ENCODE results near the gene SERPINA5. TPM values are rescaled to one million over a fixed set of nuclear protein-coding genes. Genes with fewer than 3 reads are reported as not detected.

Gene SERPINA5
- total and polyA plus RNA-seq, 2 of the 13 experiments (the other 11 are each of a cell fraction or from before 2014, with no cell fraction given): 449 to 498 TPM

DNA sequence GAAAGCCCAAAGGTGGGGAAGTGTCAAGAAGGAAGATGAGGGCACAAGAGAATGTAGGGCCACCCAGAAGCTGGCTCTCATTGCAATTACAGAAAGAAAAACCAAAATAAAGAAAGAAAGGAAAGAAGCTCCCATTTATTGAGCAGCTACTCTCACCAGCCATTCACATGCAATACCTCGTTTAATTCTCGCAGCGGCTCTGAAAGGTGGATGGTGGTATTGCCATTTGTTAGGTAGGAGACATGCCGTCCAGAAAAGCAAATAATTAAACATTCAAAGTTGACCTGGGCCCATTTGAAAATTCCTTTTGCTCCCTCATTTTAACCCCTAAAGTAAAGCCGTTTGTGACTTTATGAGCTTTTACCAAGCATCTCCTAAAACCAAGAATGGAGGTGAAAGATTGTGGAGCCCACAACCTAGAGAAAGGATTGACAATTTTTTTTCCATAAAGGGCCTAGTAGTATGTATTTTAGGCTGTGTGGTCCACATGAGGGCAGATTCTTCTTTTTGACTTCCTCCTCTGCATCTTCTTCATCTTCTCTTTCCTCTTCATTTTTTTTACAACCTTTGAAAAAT is 36.2 kb downstream of the SERPINA5 start (continued):
- TF ChIP-seq, protein P1, sequence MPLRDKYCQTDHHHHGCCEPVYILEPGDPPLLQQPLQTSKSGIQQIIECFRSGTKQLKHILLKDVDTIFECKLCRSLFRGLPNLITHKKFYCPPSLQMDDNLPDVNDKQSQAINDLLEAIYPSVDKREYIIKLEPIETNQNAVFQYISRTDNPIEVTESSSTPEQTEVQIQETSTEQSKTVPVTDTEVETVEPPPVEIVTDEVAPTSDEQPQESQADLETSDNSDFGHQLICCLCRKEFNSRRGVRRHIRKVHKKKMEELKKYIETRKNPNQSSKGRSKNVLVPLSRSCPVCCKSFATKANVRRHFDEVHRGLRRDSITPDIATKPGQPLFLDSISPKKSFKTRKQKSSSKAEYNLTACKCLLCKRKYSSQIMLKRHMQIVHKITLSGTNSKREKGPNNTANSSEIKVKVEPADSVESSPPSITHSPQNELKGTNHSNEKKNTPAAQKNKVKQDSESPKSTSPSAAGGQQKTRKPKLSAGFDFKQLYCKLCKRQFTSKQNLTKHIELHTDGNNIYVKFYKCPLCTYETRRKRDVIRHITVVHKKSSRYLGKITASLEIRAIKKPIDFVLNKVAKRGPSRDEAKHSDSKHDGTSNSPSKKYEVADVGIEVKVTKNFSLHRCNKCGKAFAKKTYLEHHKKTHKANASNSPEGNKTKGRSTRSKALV (CRISPR knock-in tag; IDR thresholded peaks at IDR 0.05): no peak

DNA sequence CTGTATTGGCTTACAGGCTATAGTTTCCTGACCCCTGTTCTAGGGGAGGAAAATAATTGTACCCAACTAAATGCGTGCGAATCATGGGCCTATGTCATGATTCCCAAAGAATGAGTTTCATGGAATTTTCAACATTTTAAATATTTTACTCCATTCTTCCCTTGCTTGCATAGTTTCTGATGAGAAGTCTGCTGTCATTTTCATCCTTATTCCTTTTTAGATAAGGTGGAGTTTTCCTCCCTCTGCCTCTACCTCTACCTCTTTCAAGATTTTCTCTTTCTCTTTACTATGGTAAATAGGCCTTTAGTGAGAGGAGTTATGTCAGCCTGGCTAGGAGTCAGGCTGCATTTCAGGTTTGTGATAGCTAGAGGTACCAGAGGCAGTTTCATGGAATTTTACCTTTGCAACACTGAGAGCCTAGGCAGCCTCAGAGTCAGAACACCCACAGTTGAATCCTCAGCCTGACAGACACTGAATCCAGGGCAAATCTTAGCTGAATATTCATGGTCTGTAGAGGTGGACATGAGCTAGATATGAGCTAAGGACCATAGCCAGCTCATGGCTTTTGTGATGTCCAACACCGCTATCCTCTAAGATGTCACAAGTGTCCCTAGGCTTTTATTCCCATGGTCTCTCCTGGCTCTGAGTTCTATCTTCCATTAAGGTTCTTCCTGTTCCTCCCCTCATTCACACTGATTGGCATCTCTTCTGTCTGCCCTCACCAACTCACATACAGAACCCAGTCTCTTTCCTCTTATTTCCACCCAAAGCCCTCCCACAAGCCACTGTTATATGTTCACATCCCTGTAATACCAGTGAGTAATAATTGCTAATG is 37.0 kb downstream of the SERPINA5 start:
- FAIRE-seq: no peak
- WGBS (ENCODE audit: low lambda C conversion rate): 98% methylated on average over 3 of the region's 3 CpGs
- H3K27ac ChIP-seq (ENCODE audit: extremely low read length, insufficient read depth, low read length): no peak overlapping the region
- intact Hi-C loops (cut with micrococcal nuclease; ENCODE audit: unreplicated experiment): loop anchor here (5.0 kb wide), 2 partner anchors 36 to 64 kb away; partner anchors contain the start of gene SERPINA5
- no peak overlapping the region for H3K9ac ChIP-seq (ENCODE audit: insufficient read depth, low read depth, low read length)
- H3K4me2 ChIP-seq (ENCODE audit: low read depth, low read length): peak overlapping the region; percentile 97
- peaks cover 17% of the 10 kb centered on the region for H3K9me3 ChIP-seq (ENCODE audit: low read length)
- ChIA-PET CTCF (ENCODE audit: low intra/inter-chr PET ratio, low total read pairs) (no interaction called here), POLR2A (interaction anchor here (0.9 to 19.0 kb wide), 8 partner anchors 19 to 96 kb away, joined by 3 to 638 read pairs (median 4); partner anchors contain the start of genes SERPINA4 and SERPINA5)
- H3K4me1 ChIP-seq (ENCODE audit: insufficient read depth, low read length): peaks cover 74% of the 10 kb centered on the region
- peak overlapping the region in 1 of 3 experiments; percentile 20; a peak in 1 of 6 replicates for H3K4me3 ChIP-seq (replicated peaks in 1 of 3; ENCODE audit: insufficient read depth in 1 of 3, low read depth in 2 of 3, low read length in 3 of 3)
- H3K36me3 ChIP-seq (replicated peaks in 1 of 2; ENCODE audit: control insufficient read depth in 1 of 2, insufficient read depth in 2 of 2, low read length in 2 of 2): peaks cover 43 to 90% of the 10 kb centered on the region in 2 experiments
- no peaks in the 10 kb centered on the region; a peak in 1 of 5 replicates for H3K27me3 ChIP-seq (ENCODE audit: control insufficient read depth in 1 of 2, insufficient read depth in 2 of 2, low read length in 2 of 2)
- no peak for ATAC-seq
- peaks cover 45% of the 10 kb centered on the region for H3K79me2 ChIP-seq (ENCODE audit: insufficient read depth, low read length)
- in situ Hi-C loops (cut with HindIII; ENCODE audit: extremely low pct_ligation_motif_present, low pct_unique_long_range_greater_than_20kb): no loop called here
- no peak overlapping the region for H2AFZ ChIP-seq (ENCODE audit: low read length)
- BruUV-seq (replicated peaks): no TSS peak
- peaks cover 57% of the 10 kb centered on the region; the same call in 1 of the 2 replicates for H4K20me1 ChIP-seq (ENCODE audit: insufficient read depth, low read length)
- no peak for DNase-seq (ENCODE audit: low spot score)
- no peak for TF ChIP-seq ZNF563 (CRISPR knock-in tag; IDR thresholded peaks at IDR 0.05)
- TF ChIP-seq MEF2D (CRISPR knock-in tag; IDR thresholded peaks at IDR 0.05): no peak
- TF ChIP-seq, protein P2, sequence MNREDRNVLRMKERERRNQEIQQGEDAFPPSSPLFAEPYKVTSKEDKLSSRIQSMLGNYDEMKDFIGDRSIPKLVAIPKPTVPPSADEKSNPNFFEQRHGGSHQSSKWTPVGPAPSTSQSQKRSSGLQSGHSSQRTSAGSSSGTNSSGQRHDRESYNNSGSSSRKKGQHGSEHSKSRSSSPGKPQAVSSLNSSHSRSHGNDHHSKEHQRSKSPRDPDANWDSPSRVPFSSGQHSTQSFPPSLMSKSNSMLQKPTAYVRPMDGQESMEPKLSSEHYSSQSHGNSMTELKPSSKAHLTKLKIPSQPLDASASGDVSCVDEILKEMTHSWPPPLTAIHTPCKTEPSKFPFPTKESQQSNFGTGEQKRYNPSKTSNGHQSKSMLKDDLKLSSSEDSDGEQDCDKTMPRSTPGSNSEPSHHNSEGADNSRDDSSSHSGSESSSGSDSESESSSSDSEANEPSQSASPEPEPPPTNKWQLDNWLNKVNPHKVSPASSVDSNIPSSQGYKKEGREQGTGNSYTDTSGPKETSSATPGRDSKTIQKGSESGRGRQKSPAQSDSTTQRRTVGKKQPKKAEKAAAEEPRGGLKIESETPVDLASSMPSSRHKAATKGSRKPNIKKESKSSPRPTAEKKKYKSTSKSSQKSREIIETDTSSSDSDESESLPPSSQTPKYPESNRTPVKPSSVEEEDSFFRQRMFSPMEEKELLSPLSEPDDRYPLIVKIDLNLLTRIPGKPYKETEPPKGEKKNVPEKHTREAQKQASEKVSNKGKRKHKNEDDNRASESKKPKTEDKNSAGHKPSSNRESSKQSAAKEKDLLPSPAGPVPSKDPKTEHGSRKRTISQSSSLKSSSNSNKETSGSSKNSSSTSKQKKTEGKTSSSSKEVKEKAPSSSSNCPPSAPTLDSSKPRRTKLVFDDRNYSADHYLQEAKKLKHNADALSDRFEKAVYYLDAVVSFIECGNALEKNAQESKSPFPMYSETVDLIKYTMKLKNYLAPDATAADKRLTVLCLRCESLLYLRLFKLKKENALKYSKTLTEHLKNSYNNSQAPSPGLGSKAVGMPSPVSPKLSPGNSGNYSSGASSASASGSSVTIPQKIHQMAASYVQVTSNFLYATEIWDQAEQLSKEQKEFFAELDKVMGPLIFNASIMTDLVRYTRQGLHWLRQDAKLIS (CRISPR knock-in tag; IDR thresholded peaks at IDR 0.05): 0 out of 2 replicates have a peak, but pooled peaks have one; percentile 26
- TF ChIP-seq POLR2AphosphoS5 (IDR thresholded peaks at IDR 0.05; ENCODE audit: low read depth, low read length): peak; percentile 13; the same call in 1 of the 2 replicates
- TF ChIP-seq GMEB1 (CRISPR knock-in tag; IDR thresholded peaks at IDR 0.05; ENCODE audit: borderline replicate concordance): no peak
- 0 out of 2 replicates have a peak, but pooled peaks have one; percentile 21 for TF ChIP-seq KLF6 (CRISPR knock-in tag; IDR thresholded peaks at IDR 0.05)
- no peak for TF ChIP-seq CC2D1A (CRISPR knock-in tag; IDR thresholded peaks at IDR 0.05)
- no peak for TF ChIP-seq NCOR1 (IDR thresholded peaks at IDR 0.05; ENCODE audit: borderline replicate concordance, low read length)
- peak; percentile 86 for TF ChIP-seq RBFOX2 (IDR thresholded peaks at IDR 0.05; ENCODE audit: low read depth, low read length)
- TF ChIP-seq ZNF317 (CRISPR knock-in tag; IDR thresholded peaks at IDR 0.05): peak; percentile 100
- 0 out of 2 replicates have a peak, but pooled peaks have one; percentile 28 for TF ChIP-seq PAF1 (CRISPR knock-in tag; IDR thresholded peaks at IDR 0.05)
